Peyer's patch (tissue), 4 donors: ENCODE measurements around the gene SGTB. TPM values are rescaled to one million over a fixed set of nuclear protein-coding genes. Genes with fewer than 3 reads are reported as not detected.

Source experiments
- DNase-seq, 3 donors: peaks; one replicate each; pipeline ENCODE4 v3.0.0-alpha.2; 2017 to 2019
- H3K27ac ChIP-seq, 4 donors: fragments of 200-600 bp; sonication (generic); one replicate each; pipeline ENCODE4 v1.5.1; 2016 to 2019
- H3K27me3 ChIP-seq, 2 donors: fragments of 200-600 bp; sonication (generic); one replicate each; pipeline ENCODE4 v1.5.1; 2019
- H3K36me3 ChIP-seq, 3 donors: fragments of 200-600 bp; sonication (generic); one replicate each; pipeline ENCODE4 v1.5.1; 2016 to 2019
- H3K4me1 ChIP-seq, 4 donors: fragments of 200-600 bp; sonication (generic); one replicate each; pipeline ENCODE4 v1.5.1; 2016 to 2019
- H3K4me3 ChIP-seq, 4 donors: fragments of 200-600 bp; sonication (generic); 1 replicate in 3 of 4; 2 replicates in 1 of 4; pipeline ENCODE4 v1.5.1; 2016 to 2019; ENCODE audit warnings: mild to moderate bottlenecking in 1 of 4
- H3K9me3 ChIP-seq, 4 donors: fragments of 200-600 bp; sonication (generic); one replicate each; pipeline ENCODE4 v1.5.1; 2016 to 2019; ENCODE audit warnings: mild to moderate bottlenecking in 1 of 4
- CTCF ChIP-seq, 6 experiments: fragments of 450-650 bp in 4 of 6; fragments of 200-600 bp in 2 of 6; sonication (generic) in 1 of 6; IDR thresholded peaks; one replicate each; pipeline ENCODE4 v1.5.1; 2017 to 2019; ENCODE audit warnings: antibody characterized with exemption in 6 of 6, mild to moderate bottlenecking in 3 of 6, moderate library complexity in 1 of 6
- POLR2A ChIP-seq, 2 donors: fragments of 450-650 bp; IDR thresholded peaks; one replicate each; pipeline ENCODE4 v1.5.1; 2017; ENCODE audit warnings: antibody characterized with exemption in 2 of 2, mild to moderate bottlenecking in 2 of 2, moderate library complexity in 2 of 2
- total RNA-seq, 4 donors: library from RNA; depleted of rRNA; stranded (reverse); fragments of >200 nt; gene quantifications; one replicate each; pipeline ENCODE4 v1.1.0, GENCODE V29; 2016

Gene SGTB
- total RNA-seq, 4 donors from 2014 or later, result 1.9 to 16.5 (median 2.1) TPM

GRCh38 chr5:65674749-65675148, 47.2 kb downstream of the SGTB start:
- Histone ChIP-seq H3K27ac (no peak overlapping the region), H3K4me1 (no peaks in the 10 kb centered on the region), H3K9me3 (no peaks in the 10 kb centered on the region), H3K27me3 (no peaks in the 10 kb centered on the region), H3K36me3 (peaks cover 0 to 6% (median 0%) of the 10 kb centered on the region in 3 donors), H3K4me3 (no peak overlapping the region)
- no peak for TF ChIP-seq CTCF (IDR thresholded peaks at IDR 0.05)
- TF ChIP-seq POLR2A (IDR thresholded peaks at IDR 0.05), result no peak
- DNase-seq, result no peak

- Histone ChIP-seq H3K4me3 (no peak overlapping the region), H3K27me3 (no peaks in the 10 kb centered on the region), H3K27ac (no peak overlapping the region), H3K9me3 (no peaks in the 10 kb centered on the region), H3K4me1 (no peaks in the 10 kb centered on the region), H3K36me3 (peaks cover 0 to 6% (median 0%) of the 10 kb centered on the region in 3 donors)
- no peak for DNase-seq
- TF ChIP-seq CTCF (IDR thresholded peaks at IDR 0.05), result no peak
- TF ChIP-seq POLR2A (IDR thresholded peaks at IDR 0.05), result no peak
Observed at GRCh38 chr5:65672796-65673195, 49.1 kb downstream of the SGTB start.

- H3K27me3 ChIP-seq, result no peaks in the 10 kb centered on the region
- H3K4me1 ChIP-seq, result no peaks in the 10 kb centered on the region
- H3K27ac ChIP-seq, result no peak overlapping the region
- TF ChIP-seq POLR2A (IDR thresholded peaks at IDR 0.05) (no peak), CTCF (IDR thresholded peaks at IDR 0.05) (no peak)
- peaks cover 0 to 19% (median 0%) of the 10 kb centered on the region in 3 donors for H3K36me3 ChIP-seq
- H3K9me3 ChIP-seq, result no peaks in the 10 kb centered on the region
- no peak overlapping the region for H3K4me3 ChIP-seq
- DNase-seq, result no peak
Observed at GRCh38 chr5:65668696-65669095, 53.2 kb downstream of the SGTB start.

- no peak overlapping the region for H3K27ac ChIP-seq
- TF ChIP-seq CTCF (IDR thresholded peaks at IDR 0.05), result peak in 4 of 6 experiments; percentile 14 to 36 (median 29)
- TF ChIP-seq POLR2A (IDR thresholded peaks at IDR 0.05), result no peak
- no peak overlapping the region for H3K4me3 ChIP-seq
- no peaks in the 10 kb centered on the region for H3K9me3 ChIP-seq
- DNase-seq, result no peak
- peaks cover 0 to 29% (median 0%) of the 10 kb centered on the region in 3 donors for H3K36me3 ChIP-seq
- no peaks in the 10 kb centered on the region for H3K27me3 ChIP-seq
- H3K4me1 ChIP-seq, result no peaks in the 10 kb centered on the region
Observed at GRCh38 chr5:65663804-65664521, 57.9 kb downstream of the SGTB start.

GRCh38 chr5:65654713-65655112, 67.2 kb downstream of the SGTB start:
- Histone ChIP-seq H3K36me3 (peaks cover 0 to 3% (median 0%) of the 10 kb centered on the region in 3 donors), H3K9me3 (no peaks in the 10 kb centered on the region), H3K27ac (no peak overlapping the region), H3K27me3 (no peaks in the 10 kb centered on the region), H3K4me3 (no peak overlapping the region), H3K4me1 (no peaks in the 10 kb centered on the region)
- DNase-seq, result no peak
- TF ChIP-seq POLR2A (IDR thresholded peaks at IDR 0.05), result no peak
- TF ChIP-seq CTCF (IDR thresholded peaks at IDR 0.05), result no peak
